ENCODE measurements around the gene CAPN2. TPM values are rescaled to one million over a fixed set of nuclear protein-coding genes. Genes with fewer than 3 reads are reported as not detected.
"Not testable (repeated sequence)": the region's sequence is repeated elsewhere in the genome, so short reads cannot be mapped to it uniquely, and the experiment has no call there.

The CAPN2 gene
- total RNA-seq, 1 donor, result 340 TPM

DNA sequence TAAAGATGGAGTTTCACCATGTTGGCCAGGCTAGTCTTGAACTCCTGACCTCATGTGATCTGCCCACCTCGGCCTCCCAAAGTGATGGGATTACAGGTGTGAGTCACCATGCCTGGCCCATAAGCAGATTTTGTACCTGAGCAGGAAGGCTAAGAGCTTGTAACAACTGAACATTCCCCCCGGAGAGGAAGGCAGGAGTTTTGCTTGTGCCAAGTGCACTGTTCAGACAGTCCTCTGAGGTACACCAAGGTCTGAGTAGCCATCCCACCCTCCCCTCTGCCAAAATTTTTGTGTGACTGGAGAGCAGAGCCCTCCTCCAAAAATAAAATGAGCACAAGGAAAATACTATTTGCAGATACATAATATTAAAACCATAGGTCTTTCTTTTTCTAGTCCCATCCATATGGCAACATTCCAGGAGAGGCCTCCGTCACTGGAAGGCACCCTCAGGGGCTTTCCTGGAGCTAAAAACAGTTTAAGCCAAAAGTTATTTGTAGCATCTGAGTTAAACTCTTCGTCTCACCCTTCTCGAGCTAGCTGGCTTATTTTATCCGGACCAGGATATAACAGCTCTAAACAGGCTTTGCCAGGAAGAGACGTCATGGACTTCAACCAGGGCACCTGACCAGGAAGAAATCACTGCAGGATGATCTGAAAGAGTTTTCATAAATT, 27.2 kb downstream of the CAPN2 start:
- peaks cover 21% of the 10 kb centered on the region for H3K4me1 ChIP-seq (ENCODE audit: insufficient read depth, low read length)

DNA sequence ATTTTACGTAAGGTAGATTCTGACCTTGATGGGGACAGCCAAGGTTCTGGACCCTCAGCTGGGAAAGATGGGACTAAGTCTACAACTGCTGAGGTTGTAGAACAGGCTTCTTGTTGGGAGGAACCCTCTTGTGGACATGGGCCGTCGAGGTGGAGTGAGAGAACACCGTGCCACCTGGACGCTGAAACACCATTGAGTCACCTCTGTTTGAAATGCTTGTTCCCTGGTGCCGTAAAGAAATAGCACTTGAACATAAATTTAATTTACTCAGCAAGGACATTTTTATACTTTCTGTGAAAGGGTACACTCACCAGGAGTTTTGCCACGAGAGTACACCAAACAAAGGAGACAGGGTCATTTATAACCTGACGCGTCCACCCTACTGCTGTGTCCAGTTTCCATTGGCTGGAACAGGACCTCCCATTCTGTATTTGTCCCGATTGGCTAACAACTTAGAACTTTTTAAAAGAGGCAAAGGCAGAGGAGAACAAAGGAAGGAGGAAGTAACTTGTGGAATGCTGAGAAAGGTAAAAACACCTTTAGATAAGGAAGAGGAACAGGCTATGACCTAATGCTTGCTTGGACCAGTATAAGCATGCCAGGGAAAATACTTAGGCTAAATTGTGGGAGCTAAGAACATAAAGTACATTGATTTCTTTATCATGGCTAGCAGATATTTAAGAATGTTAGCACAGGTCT, 27.8 kb downstream of the CAPN2 start:
- not testable (repeated sequence) for H2AFZ ChIP-seq (ENCODE audit: low read length); H3K27me3 ChIP-seq (ENCODE audit: insufficient read depth, low read length); H3K4me3 ChIP-seq (ENCODE audit: insufficient read depth, low read length); DNase-seq (ENCODE audit: insufficient read length, low spot score, missing footprints); H3K4me2 ChIP-seq (ENCODE audit: insufficient read depth, low read length); H3K9me3 ChIP-seq (ENCODE audit: low read depth, low read length)
- H3K79me2 ChIP-seq (ENCODE audit: insufficient read depth, low read length), result peaks cover 78% of the 10 kb centered on the region
- peaks cover 23% of the 10 kb centered on the region for H3K4me1 ChIP-seq (ENCODE audit: insufficient read depth, low read length)
- peaks cover 35% of the 10 kb centered on the region for H3K36me3 ChIP-seq (ENCODE audit: insufficient read depth, low read length)
- peak overlapping the region; percentile 32 for H3K27ac ChIP-seq (ENCODE audit: low read depth, low read length)
- H4K20me1 ChIP-seq (ENCODE audit: insufficient read depth, low read length), result peaks cover 20% of the 10 kb centered on the region

More for the DNA sequence above, 27.2 kb downstream of the CAPN2 start:
- Histone ChIP-seq H4K20me1 (ENCODE audit: insufficient read depth, low read length) (peaks cover 20% of the 10 kb centered on the region), H3K4me2 (ENCODE audit: insufficient read depth, low read length) (no peak overlapping the region), H2AFZ (ENCODE audit: low read length) (no peak overlapping the region), H3K4me3 (ENCODE audit: insufficient read depth, low read length) (no peak overlapping the region), H3K27ac (ENCODE audit: low read depth, low read length) (peak overlapping the region; percentile 32), H3K36me3 (ENCODE audit: insufficient read depth, low read length) (peaks cover 36% of the 10 kb centered on the region), H3K79me2 (ENCODE audit: insufficient read depth, low read length) (peaks cover 81% of the 10 kb centered on the region), H3K27me3 (ENCODE audit: insufficient read depth, low read length) (no peaks in the 10 kb centered on the region), H3K9me3 (ENCODE audit: low read depth, low read length) (no peaks in the 10 kb centered on the region)
- DNase-seq (ENCODE audit: insufficient read length, low spot score, missing footprints), result peak; percentile 73
- TF ChIP-seq, protein P1, sequence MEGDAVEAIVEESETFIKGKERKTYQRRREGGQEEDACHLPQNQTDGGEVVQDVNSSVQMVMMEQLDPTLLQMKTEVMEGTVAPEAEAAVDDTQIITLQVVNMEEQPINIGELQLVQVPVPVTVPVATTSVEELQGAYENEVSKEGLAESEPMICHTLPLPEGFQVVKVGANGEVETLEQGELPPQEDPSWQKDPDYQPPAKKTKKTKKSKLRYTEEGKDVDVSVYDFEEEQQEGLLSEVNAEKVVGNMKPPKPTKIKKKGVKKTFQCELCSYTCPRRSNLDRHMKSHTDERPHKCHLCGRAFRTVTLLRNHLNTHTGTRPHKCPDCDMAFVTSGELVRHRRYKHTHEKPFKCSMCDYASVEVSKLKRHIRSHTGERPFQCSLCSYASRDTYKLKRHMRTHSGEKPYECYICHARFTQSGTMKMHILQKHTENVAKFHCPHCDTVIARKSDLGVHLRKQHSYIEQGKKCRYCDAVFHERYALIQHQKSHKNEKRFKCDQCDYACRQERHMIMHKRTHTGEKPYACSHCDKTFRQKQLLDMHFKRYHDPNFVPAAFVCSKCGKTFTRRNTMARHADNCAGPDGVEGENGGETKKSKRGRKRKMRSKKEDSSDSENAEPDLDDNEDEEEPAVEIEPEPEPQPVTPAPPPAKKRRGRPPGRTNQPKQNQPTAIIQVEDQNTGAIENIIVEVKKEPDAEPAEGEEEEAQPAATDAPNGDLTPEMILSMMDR (IDR thresholded peaks at IDR 0.05; ENCODE audit: extremely low read depth, low read depth, low read length), result no peak

GRCh38 chr1:223741861-223742260, 29.5 kb downstream of the CAPN2 start:
- peaks cover 48% of the 10 kb centered on the region for H3K36me3 ChIP-seq (ENCODE audit: insufficient read depth, low read length)
- H3K9me3 ChIP-seq (ENCODE audit: low read depth, low read length), result no peaks in the 10 kb centered on the region
- H3K4me1 ChIP-seq (ENCODE audit: insufficient read depth, low read length), result peaks cover 29% of the 10 kb centered on the region
- peaks cover 26% of the 10 kb centered on the region for H4K20me1 ChIP-seq (ENCODE audit: insufficient read depth, low read length)
- peaks cover 68% of the 10 kb centered on the region for H3K79me2 ChIP-seq (ENCODE audit: insufficient read depth, low read length)
- no peak overlapping the region for H2AFZ ChIP-seq (ENCODE audit: low read length)
- DNase-seq (ENCODE audit: insufficient read length, low spot score, missing footprints), result peak; percentile 86
- H3K4me2 ChIP-seq (ENCODE audit: insufficient read depth, low read length), result no peak overlapping the region
- H3K27ac ChIP-seq (ENCODE audit: low read depth, low read length), result peak overlapping the region; percentile 24
- H3K27me3 ChIP-seq (ENCODE audit: insufficient read depth, low read length), result no peaks in the 10 kb centered on the region
- TF ChIP-seq, protein P1 (IDR thresholded peaks at IDR 0.05; ENCODE audit: extremely low read depth, low read depth, low read length), result no peak
- H3K4me3 ChIP-seq (ENCODE audit: insufficient read depth, low read length), result no peak overlapping the region

GRCh38 chr1:223742856-223743517, 30.6 kb downstream of the CAPN2 start:
- Histone ChIP-seq H3K27ac (ENCODE audit: low read depth, low read length) (peak overlapping the region; percentile 13), H4K20me1 (ENCODE audit: insufficient read depth, low read length) (peaks cover 34% of the 10 kb centered on the region), H2AFZ (ENCODE audit: low read length) (no peak overlapping the region), H3K4me1 (ENCODE audit: insufficient read depth, low read length) (peaks cover 30% of the 10 kb centered on the region), H3K79me2 (ENCODE audit: insufficient read depth, low read length) (peaks cover 68% of the 10 kb centered on the region), H3K36me3 (ENCODE audit: insufficient read depth, low read length) (peaks cover 59% of the 10 kb centered on the region), H3K4me2 (ENCODE audit: insufficient read depth, low read length) (no peak overlapping the region), H3K4me3 (ENCODE audit: insufficient read depth, low read length) (no peak overlapping the region), H3K9me3 (ENCODE audit: low read depth, low read length) (no peaks in the 10 kb centered on the region), H3K27me3 (ENCODE audit: insufficient read depth, low read length) (no peaks in the 10 kb centered on the region)
- peak; percentile 85 for DNase-seq (ENCODE audit: insufficient read length, low spot score, missing footprints)
- TF ChIP-seq, protein P1 (IDR thresholded peaks at IDR 0.05; ENCODE audit: extremely low read depth, low read depth, low read length), result no peak
